ENCODE data around the gene PRKACB.

GRCh38 chr1:84103197-84103992 lies 40.7 kb upstream of the PRKACB start:
- TF ChIP-seq CTCF (IDR thresholded peaks at IDR 0.05; ENCODE audit: insufficient read depth, low read depth, low read length) (no peak), EZH2 (IDR thresholded peaks at IDR 0.05; ENCODE audit: insufficient read depth, low read length) (no peak)
